HepG2 (cell line): ENCODE measurements around the gene FUZ. TPM values are rescaled to one million over a fixed set of nuclear protein-coding genes. Genes with fewer than 3 reads are reported as not detected.

Experiments used
- ATAC-seq: fragments of 200-7000 bp; cut with Tn5 transposase; 3 replicates; pipeline ENCODE4 v1.9.1; 2020; ENCODE audit warnings: mild to moderate bottlenecking, moderate library complexity
- BruUV-seq: library from RNA; stranded (reverse); fragments of 400-500 nt; replicated peaks from 2 replicates; lab custom pipeline; 2021; lab: Mats Ljungman, UMichigan
- CTCF ChIA-PET: fragments of 300-600 bp; formaldehyde crosslinking; extraction: SDS; loops from one replicate; lab custom pipeline; 2021; ENCODE audit warnings: low total read pairs, inconsistent platforms, low intra/inter-chr PET ratio; lab: Yijun Ruan, JAX
- POLR2A ChIA-PET: fragments of 350-600 bp; sonication (Branson Sonifier 250); formaldehyde crosslinking; loops from one replicate; lab custom pipeline; 2020; ENCODE audit warnings: antibody characterized with exemption, inconsistent platforms; lab: Yijun Ruan, JAX
- DNase-seq: peaks from one replicate; pipeline ENCODE4 v3.0.0-alpha.2; 2015; ENCODE audit warnings: low spot score
- FAIRE-seq: peaks from 3 replicates; lab custom pipeline; 2011; peaks lifted over from hg19 to GRCh38; lab: Jason Lieb, UNC
- H2AFZ ChIP-seq: one replicate; pipeline ENCODE4 v1.6.1; 2011; ENCODE audit warnings: low read length, inconsistent platforms
- H3K27ac ChIP-seq: fragments of 300-600 bp; 3 replicates; pipeline ENCODE4 v1.8.0; 2011; ENCODE audit warnings: mixed run types, mild to moderate bottlenecking, mixed read lengths, low read length, inconsistent platforms; ENCODE audit not compliant: insufficient read depth; ENCODE audit errors: extremely low read length
- H3K27me3 ChIP-seq, 2 experiments: fragments of 200-600 bp in 1 of 2; 2 replicates in 1 of 2; 3 replicates in 1 of 2; pipeline versions ENCODE4 v1.6.0 to v1.8.0; 2011; ENCODE audit warnings: low read length in 2 of 2, mild to moderate bottlenecking in 2 of 2, moderate library complexity in 2 of 2, inconsistent platforms in 1 of 2; ENCODE audit not compliant: insufficient read depth in 2 of 2, control insufficient read depth in 1 of 2
- H3K36me3 ChIP-seq, 2 experiments: fragments of 200-600 bp in 1 of 2; replicated peaks in 1 of 2; 2 replicates in 1 of 2; 3 replicates in 1 of 2; pipeline versions ENCODE4 v1.5.1 to v1.8.0; 2011; ENCODE audit warnings: low read length in 2 of 2, inconsistent platforms in 1 of 2; ENCODE audit not compliant: insufficient read depth in 2 of 2, control insufficient read depth in 1 of 2
- H3K4me1 ChIP-seq: 2 replicates; pipeline ENCODE4 v1.5.1; 2012; ENCODE audit warnings: low read length, inconsistent platforms; ENCODE audit not compliant: insufficient read depth
- H3K4me2 ChIP-seq: 2 replicates; pipeline ENCODE4 v1.6.0; 2011; ENCODE audit warnings: low read depth, low read length, inconsistent platforms
- H3K4me3 ChIP-seq, 3 experiments: fragments of 200-600 bp in 1 of 3; sonication (generic), shearing (Covaris generic) in 1 of 3; replicated peaks in 1 of 3; 2 replicates each; pipeline ENCODE4 v1.5.1; 2011 to 2016; ENCODE audit warnings: low read length in 3 of 3, inconsistent platforms in 2 of 3, low read depth in 2 of 3, mild to moderate bottlenecking in 2 of 3, control low read depth in 1 of 3, mixed read lengths in 1 of 3; ENCODE audit not compliant: insufficient read depth in 1 of 3
- H3K79me2 ChIP-seq: one replicate; pipeline ENCODE4 v1.6.1; 2011; ENCODE audit warnings: low read length, inconsistent platforms; ENCODE audit not compliant: insufficient read depth
- H3K9ac ChIP-seq: 2 replicates; pipeline ENCODE4 v1.6.0; 2011; ENCODE audit warnings: mild to moderate bottlenecking, low read depth, low read length, inconsistent platforms; ENCODE audit not compliant: insufficient read depth
- H3K9me3 ChIP-seq: 2 replicates; pipeline ENCODE4 v1.5.1; 2012; ENCODE audit warnings: mild to moderate bottlenecking, low read length
- H4K20me1 ChIP-seq: 2 replicates; pipeline ENCODE4 v1.6.0; 2011; ENCODE audit warnings: inconsistent platforms, mild to moderate bottlenecking, low read length, moderate library complexity; ENCODE audit not compliant: insufficient read depth
- CREB3 ChIP-seq: sonication (generic); formaldehyde crosslinking; IDR thresholded peaks from 2 replicates; pipeline ENCODE4 v1.5.0; 2020; ENCODE audit warnings: missing genetic modification reagents
- HNRNPK ChIP-seq: fragments of 200-400 bp; formaldehyde crosslinking; IDR thresholded peaks from 2 replicates; pipeline ENCODE4 v1.6.1; 2018; ENCODE audit warnings: low read length, low read depth, moderate library complexity, mild to moderate bottlenecking; ENCODE audit not compliant: poor library complexity, severe bottlenecking
- IRF2 ChIP-seq: IDR thresholded peaks from 2 replicates; pipeline ENCODE4 v1.6.1; 2018; ENCODE audit warnings: missing genetic modification reagents, missing compliant biosample characterization
- RAD21 ChIP-seq: fragments of 450-650 bp; formaldehyde crosslinking; IDR thresholded peaks from 2 replicates; pipeline ENCODE4 v1.5.0; 2020; ENCODE audit warnings: mild to moderate bottlenecking
- YY1 ChIP-seq: IDR thresholded peaks from 2 replicates; pipeline ENCODE4 v1.6.1; 2011; ENCODE audit warnings: low read length, low read depth, moderate library complexity, mild to moderate bottlenecking; ENCODE audit not compliant: insufficient read depth, insufficient replicate concordance
- ZNF580 ChIP-seq: IDR thresholded peaks from 2 replicates; pipeline ENCODE4 v1.6.1; 2016; ENCODE audit warnings: low read depth, borderline replicate concordance
- WGBS: methylation state at CpG from one replicate; pipeline ENCODE4 v1.1.6; 2017; ENCODE audit warnings: low lambda C conversion rate; 5-methylcytosine and 5-hydroxymethylcytosine counted together
- in situ Hi-C: cut with HindIII; loops from 2 replicates; pipeline ENCODE4 v1.10.0; 2017; ENCODE audit warnings: low pct_unique_long_range_greater_than_20kb; ENCODE audit not compliant: extremely low pct_ligation_motif_present
- intact Hi-C: fragments of 100-400 bp; cut with micrococcal nuclease; formaldehyde crosslinking; loops from one replicate; pipeline ENCODE4 v1.10.0; 2022; ENCODE audit not compliant: unreplicated experiment
- polyA plus RNA-seq, 8 experiments: library from polyadenylated mRNA; depleted of rRNA in 3 of 8; stranded (reverse) in 7 of 8; unstranded in 1 of 8; fragments of >200 nt; fragmentation: Illumina TruSeq in 4 of 8; extraction: Trizol in 4 of 8; gene quantifications; 2 replicates each; pipeline versions ENCODE4 v1.2.1 to v1.2.3, GENCODE V29; 2011 to 2016; ENCODE audit warnings: low read depth in 4 of 8, missing spikeins in 1 of 8, mixed read lengths in 1 of 8; ENCODE audit not compliant: insufficient read depth in 1 of 8
- total RNA-seq, 5 experiments: library from RNA; depleted of rRNA; stranded (reverse); fragments of >200 nt; fragmentation: Illumina TruSeq; extraction: Trizol; gene quantifications; 2 replicates each; pipeline ENCODE4 v1.2.3, GENCODE V29; 2016; ENCODE audit warnings: low read depth in 1 of 5
- TF ChIP-seq, protein P1 (sequence below): sonication (generic); formaldehyde crosslinking; conservative IDR thresholded peaks from 2 replicates; pipeline ENCODE4 v1.4.0; 2020; ENCODE audit warnings: missing genetic modification reagents

FUZ gene
- total and polyA plus RNA-seq, 2 of the 13 experiments (the other 11 are each of a cell fraction or from before 2014, with no cell fraction given) = 0.08 TPM; not detected in 1

- no TSS peak for BruUV-seq
- H4K20me1 ChIP-seq = no peaks in the 10 kb centered on the region
- in situ Hi-C loops = no loop called here
- peak; percentile 58 for ATAC-seq
- peaks cover 9 to 13% of the 10 kb centered on the region in 2 experiments; a peak in 4 of 5 replicates for H3K36me3 ChIP-seq
- no peak for DNase-seq
- no peak overlapping the region for H3K9ac ChIP-seq
- H3K27me3 ChIP-seq = no peaks in the 10 kb centered on the region
- intact Hi-C loops = no loop called here
- 98% methylated on average over 6 of the region's 7 CpGs for WGBS
- no peak overlapping the region for H2AFZ ChIP-seq
- no peak for FAIRE-seq
- no peaks in the 10 kb centered on the region for H3K9me3 ChIP-seq
- peak overlapping the region; percentile 2 for H3K27ac ChIP-seq
- no peak for TF ChIP-seq IRF2 (CRISPR knock-in tag)
- no peak for TF ChIP-seq CREB3 (CRISPR knock-in tag)
- no peak for TF ChIP-seq YY1
- no peak for TF ChIP-seq ZNF580
- TF ChIP-seq HNRNPK = no peak
- TF ChIP-seq RAD21 = no peak
- TF ChIP-seq, protein P1, sequence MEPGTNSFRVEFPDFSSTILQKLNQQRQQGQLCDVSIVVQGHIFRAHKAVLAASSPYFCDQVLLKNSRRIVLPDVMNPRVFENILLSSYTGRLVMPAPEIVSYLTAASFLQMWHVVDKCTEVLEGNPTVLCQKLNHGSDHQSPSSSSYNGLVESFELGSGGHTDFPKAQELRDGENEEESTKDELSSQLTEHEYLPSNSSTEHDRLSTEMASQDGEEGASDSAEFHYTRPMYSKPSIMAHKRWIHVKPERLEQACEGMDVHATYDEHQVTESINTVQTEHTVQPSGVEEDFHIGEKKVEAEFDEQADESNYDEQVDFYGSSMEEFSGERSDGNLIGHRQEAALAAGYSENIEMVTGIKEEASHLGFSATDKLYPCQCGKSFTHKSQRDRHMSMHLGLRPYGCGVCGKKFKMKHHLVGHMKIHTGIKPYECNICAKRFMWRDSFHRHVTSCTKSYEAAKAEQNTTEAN (CRISPR knock-in tag) = no peak
- peaks cover 17% of the 10 kb centered on the region for H3K4me1 ChIP-seq
- no peak overlapping the region for H3K4me2 ChIP-seq
- no peaks in the 10 kb centered on the region for H3K79me2 ChIP-seq
- POLR2A ChIA-PET = no interaction called here
- CTCF ChIA-PET = no interaction called here
- H3K4me3 ChIP-seq = no peak overlapping the region
Observed at GRCh38 chr19:49781394-49781793, 31.7 kb downstream of the FUZ start.
